ENCODE measurements around the gene CAMK2N2. TPM values are rescaled to one million over a fixed set of nuclear protein-coding genes. Genes with fewer than 3 reads are reported as not detected.
A peak's percentile ranks its signal among the peaks of the same experiment; 100 is the strongest.

The CAMK2N2 gene
- under 1 TPM in 1 of 2 donors, not detected in 1; 0.19 TPM for total RNA-seq

GRCh38 chr3:184261270-184261853 is at the start of gene CAMK2N2:
CAMK2N2 (minus strand) TSS chr3:184261553; CDS start chr3:184261285, 268 bp downstream.
- Histone ChIP-seq H3K4me3 (peak within 1 kb of the TSS; percentile 32), H3K9me3 (no peaks in the 10 kb centered on the region), H3K27me3 (peaks cover 42% of the 10 kb centered on the region), H3K36me3 (no peaks in the 10 kb centered on the region), H3K4me1 (peaks cover 3% of the 10 kb centered on the region), H3K27ac (no peak within 1 kb of the TSS), H3K9ac (ENCODE audit: low read depth in 2 of 2, low read length in 2 of 2) (no peak within 1 kb of the TSS)
- intact Hi-C loops (cut with DNase I), result no loop called here
- TF ChIP-seq, protein P1, sequence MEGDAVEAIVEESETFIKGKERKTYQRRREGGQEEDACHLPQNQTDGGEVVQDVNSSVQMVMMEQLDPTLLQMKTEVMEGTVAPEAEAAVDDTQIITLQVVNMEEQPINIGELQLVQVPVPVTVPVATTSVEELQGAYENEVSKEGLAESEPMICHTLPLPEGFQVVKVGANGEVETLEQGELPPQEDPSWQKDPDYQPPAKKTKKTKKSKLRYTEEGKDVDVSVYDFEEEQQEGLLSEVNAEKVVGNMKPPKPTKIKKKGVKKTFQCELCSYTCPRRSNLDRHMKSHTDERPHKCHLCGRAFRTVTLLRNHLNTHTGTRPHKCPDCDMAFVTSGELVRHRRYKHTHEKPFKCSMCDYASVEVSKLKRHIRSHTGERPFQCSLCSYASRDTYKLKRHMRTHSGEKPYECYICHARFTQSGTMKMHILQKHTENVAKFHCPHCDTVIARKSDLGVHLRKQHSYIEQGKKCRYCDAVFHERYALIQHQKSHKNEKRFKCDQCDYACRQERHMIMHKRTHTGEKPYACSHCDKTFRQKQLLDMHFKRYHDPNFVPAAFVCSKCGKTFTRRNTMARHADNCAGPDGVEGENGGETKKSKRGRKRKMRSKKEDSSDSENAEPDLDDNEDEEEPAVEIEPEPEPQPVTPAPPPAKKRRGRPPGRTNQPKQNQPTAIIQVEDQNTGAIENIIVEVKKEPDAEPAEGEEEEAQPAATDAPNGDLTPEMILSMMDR (IDR thresholded peaks at IDR 0.05), result no peak
- DNase-seq, result peak; percentile 50

- Histone ChIP-seq H3K27me3 (no peaks in the 10 kb centered on the region), H3K9me3 (no peaks in the 10 kb centered on the region), H3K36me3 (peaks cover 18% of the 10 kb centered on the region), H3K4me1 (no peaks in the 10 kb centered on the region), H3K27ac (no peak overlapping the region), H3K4me3 (no peak overlapping the region), H3K9ac (ENCODE audit: low read depth in 2 of 2, low read length in 2 of 2) (no peak overlapping the region)
- TF ChIP-seq, protein P1 (IDR thresholded peaks at IDR 0.05), result no peak
- intact Hi-C loops (cut with DNase I), result no loop called here
- DNase-seq, result no peak
Observed at GRCh38 chr3:184308744-184309143, 47.4 kb upstream of the CAMK2N2 start.

GRCh38 chr3:184307915-184308314 is 46.6 kb upstream of the CAMK2N2 start:
- TF ChIP-seq, protein P1 (IDR thresholded peaks at IDR 0.05), result no peak
- intact Hi-C loops (cut with DNase I), result no loop called here
- Histone ChIP-seq H3K9me3 (no peaks in the 10 kb centered on the region), H3K36me3 (peaks cover 19% of the 10 kb centered on the region), H3K4me1 (no peaks in the 10 kb centered on the region), H3K9ac (ENCODE audit: low read depth in 2 of 2, low read length in 2 of 2) (no peak overlapping the region), H3K4me3 (no peak overlapping the region), H3K27me3 (no peaks in the 10 kb centered on the region), H3K27ac (no peak overlapping the region)
- DNase-seq, result no peak

DNA sequence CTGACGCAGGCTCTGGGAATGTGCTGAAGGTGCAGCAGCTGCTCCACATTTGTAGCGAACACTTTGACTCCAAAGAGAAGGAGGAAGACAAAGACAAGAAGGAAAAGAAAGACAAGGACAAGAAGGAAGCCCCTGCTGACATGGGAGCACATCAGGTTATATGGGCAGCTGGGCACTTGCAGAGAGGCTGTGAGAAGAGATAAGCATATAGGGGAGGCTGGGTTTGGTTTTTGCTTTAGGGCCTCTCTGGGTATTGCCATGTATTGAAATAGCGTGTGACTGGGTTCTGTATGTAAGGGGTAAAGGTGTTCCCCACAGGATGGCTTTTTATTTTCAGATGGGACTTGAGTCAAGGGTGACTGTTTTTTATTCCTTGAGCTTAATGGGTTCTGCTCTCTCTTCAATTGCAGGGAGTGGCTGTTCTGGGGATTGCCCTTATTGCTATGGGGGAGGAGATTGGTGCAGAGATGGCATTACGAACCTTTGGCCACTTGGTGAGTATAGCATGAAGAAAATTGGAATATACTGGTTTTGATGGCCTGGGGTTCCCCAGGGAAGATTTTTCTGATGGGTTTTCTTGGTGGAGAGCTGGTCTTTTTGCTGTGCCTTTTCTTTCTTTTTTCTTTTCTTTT is 45.1 kb upstream of the CAMK2N2 start:
- Histone ChIP-seq H3K9ac (ENCODE audit: low read depth in 2 of 2, low read length in 2 of 2) (peak overlapping the region in 1 of 2 donors; percentile 30), H3K4me1 (no peaks in the 10 kb centered on the region), H3K36me3 (peaks cover 33% of the 10 kb centered on the region), H3K27ac (peak overlapping the region; percentile 2), H3K4me3 (no peak overlapping the region), H3K27me3 (no peaks in the 10 kb centered on the region), H3K9me3 (no peaks in the 10 kb centered on the region)
- intact Hi-C loops (cut with DNase I), result no loop called here
- TF ChIP-seq, protein P1 (IDR thresholded peaks at IDR 0.05), result no peak
- DNase-seq, result no peak

- Histone ChIP-seq H3K4me1 (peaks cover 2% of the 10 kb centered on the region), H3K27me3 (no peaks in the 10 kb centered on the region), H3K9me3 (no peaks in the 10 kb centered on the region), H3K27ac (no peak overlapping the region), H3K9ac (ENCODE audit: low read depth in 2 of 2, low read length in 2 of 2) (no peak overlapping the region), H3K4me3 (no peak overlapping the region), H3K36me3 (peaks cover 42% of the 10 kb centered on the region)
- intact Hi-C loops (cut with DNase I), result no loop called here
- DNase-seq, result no peak
- TF ChIP-seq, protein P1 (IDR thresholded peaks at IDR 0.05), result peak; percentile 12
Observed at GRCh38 chr3:184305577-184305976, 44.2 kb upstream of the CAMK2N2 start.

Data from colonic mucosa (tissue), 4 donors.